Measurements from ENCODE around the gene ERBB3.

ERBB3 gene

GRCh38 chr12:56127888-56128669 lies 48.1 kb downstream of the ERBB3 start, which contains the start of gene ESYT1:
TSS of gene ESYT1 (plus strand) at chr12:56128267. CDS start at chr12:56128320, 53 bp downstream.
- Histone ChIP-seq H3K9ac (ENCODE audit: low read depth, low read length) (peak within 1 kb of the TSS; percentile 76), H3K4me1 (ENCODE audit: insufficient read depth, low read length) (peaks cover 9% of the 10 kb centered on the region), H3K9me3 (ENCODE audit: control insufficient read depth, insufficient read depth, low read length) (no peaks in the 10 kb centered on the region), H3K36me3 (ENCODE audit: insufficient read depth, low read length) (peaks cover 16% of the 10 kb centered on the region)

DNA sequence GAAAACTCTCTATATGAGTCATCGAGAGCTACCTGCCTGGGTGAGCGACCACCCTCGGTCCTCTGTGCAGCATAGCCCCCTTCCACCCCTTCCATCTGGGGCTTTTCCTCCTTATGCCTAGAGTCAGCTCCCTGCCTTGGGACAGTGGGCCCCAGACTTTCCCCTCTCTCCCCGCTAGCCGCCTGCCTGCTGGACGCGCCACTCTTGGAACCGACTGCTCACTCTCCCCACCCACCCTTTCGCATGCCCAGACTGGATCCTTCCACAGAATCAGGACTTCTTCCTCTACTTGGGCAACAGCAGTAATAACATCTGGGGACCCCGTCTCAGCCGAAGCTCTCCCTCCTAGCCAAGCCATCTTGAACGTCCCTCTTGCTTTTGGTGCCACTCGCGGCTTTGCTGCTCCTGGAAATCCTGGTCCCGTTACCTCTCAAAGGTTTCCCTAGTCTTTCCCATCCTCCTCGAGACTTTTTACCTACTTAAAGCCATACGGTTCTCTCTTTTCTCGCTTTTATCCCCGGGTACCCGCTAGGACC lies 48.8 kb downstream of the ERBB3 start:
- Histone ChIP-seq H3K9ac (ENCODE audit: low read depth, low read length) (peak overlapping the region; percentile 76), H3K4me1 (ENCODE audit: insufficient read depth, low read length) (peaks cover 9% of the 10 kb centered on the region), H3K9me3 (ENCODE audit: control insufficient read depth, insufficient read depth, low read length) (no peaks in the 10 kb centered on the region), H3K36me3 (ENCODE audit: insufficient read depth, low read length) (peaks cover 21% of the 10 kb centered on the region)

- Histone ChIP-seq H3K9ac (ENCODE audit: low read depth, low read length) (peak overlapping the region; percentile 76), H3K36me3 (ENCODE audit: insufficient read depth, low read length) (peaks cover 27% of the 10 kb centered on the region), H3K4me1 (ENCODE audit: insufficient read depth, low read length) (peaks cover 9% of the 10 kb centered on the region), H3K9me3 (ENCODE audit: control insufficient read depth, insufficient read depth, low read length) (no peaks in the 10 kb centered on the region)
Measured at GRCh38 chr12:56129206-56129941, 49.4 kb downstream of the ERBB3 start.

DNA sequence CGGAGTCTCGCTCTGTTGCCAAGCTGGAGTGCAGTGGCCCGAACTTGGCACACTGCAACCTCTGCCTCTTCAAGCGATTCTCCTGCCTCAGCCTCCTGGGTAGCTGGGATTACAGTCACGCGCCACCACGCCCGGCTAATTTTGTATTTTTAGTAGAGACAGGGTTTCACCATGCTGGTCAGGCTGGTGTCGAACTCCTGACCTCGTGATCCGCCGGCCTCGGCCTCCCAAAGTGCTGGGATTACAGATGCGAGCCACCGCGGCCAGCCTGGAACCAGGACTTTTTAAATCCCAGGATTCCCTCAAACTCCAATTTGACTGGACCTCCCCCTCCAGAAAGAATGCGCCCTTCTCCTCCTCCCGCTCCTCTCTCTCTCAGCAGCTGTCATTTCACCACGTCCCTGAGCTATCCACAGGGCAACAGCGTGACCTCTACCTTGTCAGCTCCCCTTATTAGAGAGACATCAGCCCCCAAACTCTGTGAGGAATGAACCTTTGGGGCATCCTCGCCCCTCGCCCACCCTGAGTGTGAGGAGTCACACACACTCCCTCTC lies 50.1 kb downstream of the ERBB3 start:
- Histone ChIP-seq H3K4me1 (ENCODE audit: insufficient read depth, low read length) (peaks cover 9% of the 10 kb centered on the region), H3K9me3 (ENCODE audit: control insufficient read depth, insufficient read depth, low read length) (no peaks in the 10 kb centered on the region), H3K36me3 (ENCODE audit: insufficient read depth, low read length) (peaks cover 27% of the 10 kb centered on the region), H3K9ac (ENCODE audit: low read depth, low read length) (peak overlapping the region; percentile 76)

DNA sequence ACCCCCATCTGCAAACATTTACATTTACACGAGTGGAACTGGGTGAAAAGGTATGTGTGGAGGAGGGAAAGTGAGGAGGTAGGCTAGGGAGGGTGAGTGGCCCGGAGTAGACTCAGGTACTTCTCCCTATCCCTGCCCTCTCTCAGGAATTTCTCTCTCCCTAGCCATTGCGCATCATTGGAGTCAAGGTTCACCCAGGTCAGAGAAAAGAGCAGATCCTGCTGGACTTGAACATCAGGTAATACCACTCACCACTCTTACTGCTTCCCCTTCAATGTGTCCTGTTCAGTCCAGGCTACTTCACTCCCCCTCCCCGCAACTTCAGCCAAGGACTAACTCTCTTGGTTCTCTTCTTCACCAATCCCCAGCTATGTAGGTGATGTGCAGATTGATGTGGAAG lies 50.9 kb downstream of the ERBB3 start:
- Histone ChIP-seq H3K9ac (ENCODE audit: low read depth, low read length) (no peak overlapping the region), H3K9me3 (ENCODE audit: control insufficient read depth, insufficient read depth, low read length) (no peaks in the 10 kb centered on the region), H3K4me1 (ENCODE audit: insufficient read depth, low read length) (peaks cover 9% of the 10 kb centered on the region), H3K36me3 (ENCODE audit: insufficient read depth, low read length) (peaks cover 27% of the 10 kb centered on the region)

GRCh38 chr12:56134897-56135296 lies 54.9 kb downstream of the ERBB3 start:
- no peaks in the 10 kb centered on the region for H3K4me1 ChIP-seq (ENCODE audit: insufficient read depth, low read length)
- H3K36me3 ChIP-seq (ENCODE audit: insufficient read depth, low read length), result peaks cover 51% of the 10 kb centered on the region
- no peaks in the 10 kb centered on the region for H3K9me3 ChIP-seq (ENCODE audit: control insufficient read depth, insufficient read depth, low read length)

GRCh38 chr12:56137853-56138571 lies 58.0 kb downstream of the ERBB3 start:
- no peak overlapping the region for H3K9ac ChIP-seq (ENCODE audit: low read depth, low read length)
- H3K36me3 ChIP-seq (ENCODE audit: insufficient read depth, low read length), result peaks cover 41% of the 10 kb centered on the region
- H3K9me3 ChIP-seq (ENCODE audit: control insufficient read depth, insufficient read depth, low read length), result no peaks in the 10 kb centered on the region
- H3K4me1 ChIP-seq (ENCODE audit: insufficient read depth, low read length), result no peaks in the 10 kb centered on the region

More at GRCh38 chr12:56134897-56135296, 54.9 kb downstream of the ERBB3 start:
- no peak overlapping the region for H3K9ac ChIP-seq (ENCODE audit: low read depth, low read length)

DNA sequence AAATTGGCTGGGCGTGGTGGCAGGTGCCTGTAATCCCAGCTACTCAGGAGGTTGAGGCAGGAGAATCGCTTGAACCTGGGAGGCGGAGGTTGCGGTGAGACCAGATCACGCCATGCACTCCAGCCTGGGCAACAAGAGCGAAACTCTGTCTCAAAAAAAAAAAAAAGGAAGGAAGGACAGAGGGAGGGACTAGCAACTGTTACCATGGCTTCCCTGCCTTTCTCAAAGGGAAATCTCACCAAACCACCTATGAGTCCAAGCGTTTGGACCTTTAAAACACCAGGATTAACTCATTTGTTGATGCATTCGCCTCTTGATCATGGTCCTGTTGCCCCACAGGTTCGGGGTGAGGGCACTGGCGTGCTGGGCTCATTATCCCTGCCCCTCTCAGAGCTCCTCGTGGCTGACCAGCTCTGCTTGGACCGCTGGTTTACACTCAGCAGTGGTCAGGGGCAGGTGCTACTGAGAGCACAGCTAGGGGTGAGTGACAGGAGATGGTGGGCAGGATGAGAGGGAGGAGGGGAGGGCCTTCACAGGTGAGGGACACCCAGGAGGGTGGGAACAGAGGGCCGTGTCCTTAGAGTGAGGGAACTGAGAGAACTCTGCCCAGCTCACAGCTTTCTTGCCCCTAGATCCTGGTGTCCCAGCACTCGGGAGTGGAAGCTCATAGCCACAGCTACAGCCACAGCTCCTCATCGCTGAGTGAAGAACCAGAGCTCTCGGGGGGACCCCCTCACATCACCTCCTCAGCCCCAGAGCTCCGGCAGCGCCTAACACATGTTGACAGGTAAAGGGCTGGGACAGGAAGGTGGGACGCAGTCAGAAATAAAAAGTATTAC lies 62.2 kb downstream of the ERBB3 start:
- H3K36me3 ChIP-seq (ENCODE audit: insufficient read depth, low read length), result peaks cover 40% of the 10 kb centered on the region
- no peaks in the 10 kb centered on the region for H3K9me3 ChIP-seq (ENCODE audit: control insufficient read depth, insufficient read depth, low read length)
- no peaks in the 10 kb centered on the region for H3K4me1 ChIP-seq (ENCODE audit: insufficient read depth, low read length)
- H3K9ac ChIP-seq (ENCODE audit: low read depth, low read length), result no peak overlapping the region

DNA sequence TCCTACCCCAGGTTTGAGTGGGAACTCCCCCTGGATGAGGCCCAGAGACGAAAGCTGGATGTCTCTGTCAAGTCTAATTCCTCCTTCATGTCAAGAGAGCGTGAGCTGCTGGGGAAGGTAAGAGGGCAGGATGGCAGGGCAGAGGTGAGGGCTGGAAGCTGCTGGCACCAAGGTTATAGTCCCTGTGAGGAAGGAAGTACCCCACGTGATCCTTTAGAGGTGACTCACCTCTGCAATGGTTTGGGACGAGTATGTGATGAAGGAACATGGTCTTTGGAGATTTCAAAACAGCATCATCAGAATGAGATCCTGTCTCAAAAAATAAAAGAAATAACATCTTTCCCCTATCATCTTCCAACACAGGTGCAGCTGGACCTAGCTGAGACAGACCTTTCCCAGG lies 63.3 kb downstream of the ERBB3 start:
- Histone ChIP-seq H3K36me3 (ENCODE audit: insufficient read depth, low read length) (peaks cover 33% of the 10 kb centered on the region), H3K4me1 (ENCODE audit: insufficient read depth, low read length) (no peaks in the 10 kb centered on the region), H3K9me3 (ENCODE audit: control insufficient read depth, insufficient read depth, low read length) (no peaks in the 10 kb centered on the region), H3K9ac (ENCODE audit: low read depth, low read length) (no peak overlapping the region)

DNA sequence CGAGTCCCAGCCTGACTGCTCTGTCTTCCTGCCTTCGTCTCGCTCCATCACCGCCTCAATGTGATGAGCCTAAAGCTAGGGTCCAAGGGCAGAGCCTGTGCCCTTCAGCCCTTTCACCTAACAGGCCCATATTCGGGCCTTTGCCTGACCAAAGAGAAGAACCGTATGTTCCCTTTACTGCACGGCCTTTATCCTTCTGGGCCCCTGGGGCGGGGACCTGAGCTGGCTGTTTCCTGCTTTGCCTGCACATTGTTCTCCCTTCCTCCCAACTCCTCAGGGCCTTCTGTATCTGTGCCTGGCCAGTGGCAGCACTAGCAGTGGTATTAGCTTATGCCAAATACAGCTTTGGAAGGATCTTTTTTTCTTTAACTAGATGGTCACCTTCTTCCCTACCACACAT lies 63.9 kb downstream of the ERBB3 start:
- no peaks in the 10 kb centered on the region for H3K9me3 ChIP-seq (ENCODE audit: control insufficient read depth, insufficient read depth, low read length)
- H3K36me3 ChIP-seq (ENCODE audit: insufficient read depth, low read length), result peaks cover 28% of the 10 kb centered on the region
- no peak overlapping the region for H3K9ac ChIP-seq (ENCODE audit: low read depth, low read length)
- H3K4me1 ChIP-seq (ENCODE audit: insufficient read depth, low read length), result no peaks in the 10 kb centered on the region

DNA sequence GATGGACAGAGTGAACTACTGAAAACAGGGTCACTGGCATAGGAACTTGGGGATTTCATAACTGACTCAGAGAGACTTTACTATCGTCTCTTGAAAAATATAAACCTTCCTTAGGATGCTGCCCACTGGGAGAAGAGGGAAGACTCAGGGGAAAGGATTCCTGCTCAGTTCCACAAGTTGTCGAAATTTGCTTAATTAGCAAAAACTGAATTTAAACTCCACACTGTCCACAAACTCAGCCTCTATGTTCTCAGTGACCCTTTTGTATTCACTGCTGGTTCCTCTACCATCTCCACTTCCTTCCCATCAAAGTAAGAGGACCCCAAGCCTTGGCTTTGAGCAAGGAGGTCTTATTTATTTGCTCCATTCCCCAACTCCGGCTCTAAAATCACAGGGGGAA lies 65.3 kb downstream of the ERBB3 start:
- H3K9ac ChIP-seq (ENCODE audit: low read depth, low read length), result no peak overlapping the region
- H3K9me3 ChIP-seq (ENCODE audit: control insufficient read depth, insufficient read depth, low read length), result no peaks in the 10 kb centered on the region
- H3K36me3 ChIP-seq (ENCODE audit: insufficient read depth, low read length), result peaks cover 17% of the 10 kb centered on the region
- H3K4me1 ChIP-seq (ENCODE audit: insufficient read depth, low read length), result no peaks in the 10 kb centered on the region

GRCh38 chr12:56146492-56147460 lies 66.8 kb downstream of the ERBB3 start:
- Histone ChIP-seq H3K9me3 (ENCODE audit: control insufficient read depth, insufficient read depth, low read length) (no peaks in the 10 kb centered on the region), H3K9ac (ENCODE audit: low read depth, low read length) (no peak overlapping the region), H3K36me3 (ENCODE audit: insufficient read depth, low read length) (peaks cover 12% of the 10 kb centered on the region), H3K4me1 (ENCODE audit: insufficient read depth, low read length) (no peaks in the 10 kb centered on the region)
